Progenitor cell of endocrine pancreas (in vitro differentiated cells): ENCODE data around the gene APOLD1. TPM values are rescaled to one million over a fixed set of nuclear protein-coding genes. Genes with fewer than 3 reads are reported as not detected.
"Not testable (repeated sequence)": the region's sequence is repeated elsewhere in the genome, so short reads cannot be mapped to it uniquely, and the experiment has no call there.

Experiments used
- DNase-seq: peaks from one replicate; pipeline ENCODE4 v3.0.0; 2021; ENCODE audit warnings: low spot score; ENCODE audit not compliant: unreplicated experiment
- H3K27ac Mint-ChIP-seq: 2 replicates; pipeline ENCODE4 v1.8.0; 2021; ENCODE audit warnings: mild to moderate bottlenecking, moderate library complexity, mixed read lengths
- H3K27me3 Mint-ChIP-seq: 2 replicates; pipeline ENCODE4 v1.8.0; 2021; ENCODE audit warnings: mixed read lengths
- H3K36me3 Mint-ChIP-seq: 2 replicates; pipeline ENCODE4 v1.8.0; 2022; ENCODE audit warnings: mixed read lengths; ENCODE audit not compliant: insufficient read depth
- H3K4me1 Mint-ChIP-seq: 2 replicates; pipeline ENCODE4 v1.8.0; 2021; ENCODE audit warnings: low read depth, mixed read lengths
- H3K4me3 Mint-ChIP-seq: 2 replicates; pipeline ENCODE4 v1.8.0; 2021; ENCODE audit warnings: low read depth, mild to moderate bottlenecking, moderate library complexity, mixed read lengths
- H3K9me3 Mint-ChIP-seq: 2 replicates; pipeline ENCODE4 v1.8.0; 2021; ENCODE audit warnings: low read depth, mixed read lengths
- total RNA-seq: library from RNA; stranded (reverse); gene quantifications from 2 replicates; pipeline ENCODE4 v1.2.1, GENCODE V29; 2021
- TF ChIP-seq, protein P1 (sequence below): fragments of 200-600 bp; sonication (generic); IDR thresholded peaks from one replicate; pipeline ENCODE4 v1.5.0; 2021; ENCODE audit warnings: antibody characterized with exemption, mild to moderate bottlenecking; ENCODE audit not compliant: unreplicated experiment

Gene APOLD1
- total RNA-seq, 1 donor from 2014 or later = 5.4 TPM

DNA sequence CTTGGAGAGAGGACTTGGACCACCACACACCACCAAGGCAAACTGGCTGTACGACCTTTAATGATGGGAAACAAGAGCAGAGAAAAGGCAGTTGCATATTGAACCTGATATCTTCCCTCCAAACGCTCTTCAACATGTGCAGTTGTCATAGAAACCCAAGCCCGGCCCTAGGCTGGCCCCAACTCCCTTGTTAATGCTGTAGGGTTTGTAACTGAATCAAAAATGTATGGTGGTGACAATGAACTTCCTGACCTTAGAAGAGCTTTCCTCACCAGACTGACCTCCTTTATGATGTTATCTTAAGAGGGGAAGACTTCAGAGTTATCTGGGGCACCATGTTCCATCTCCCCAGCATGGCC is 12.3 kb downstream of the APOLD1 start:
- TF ChIP-seq, protein P1, sequence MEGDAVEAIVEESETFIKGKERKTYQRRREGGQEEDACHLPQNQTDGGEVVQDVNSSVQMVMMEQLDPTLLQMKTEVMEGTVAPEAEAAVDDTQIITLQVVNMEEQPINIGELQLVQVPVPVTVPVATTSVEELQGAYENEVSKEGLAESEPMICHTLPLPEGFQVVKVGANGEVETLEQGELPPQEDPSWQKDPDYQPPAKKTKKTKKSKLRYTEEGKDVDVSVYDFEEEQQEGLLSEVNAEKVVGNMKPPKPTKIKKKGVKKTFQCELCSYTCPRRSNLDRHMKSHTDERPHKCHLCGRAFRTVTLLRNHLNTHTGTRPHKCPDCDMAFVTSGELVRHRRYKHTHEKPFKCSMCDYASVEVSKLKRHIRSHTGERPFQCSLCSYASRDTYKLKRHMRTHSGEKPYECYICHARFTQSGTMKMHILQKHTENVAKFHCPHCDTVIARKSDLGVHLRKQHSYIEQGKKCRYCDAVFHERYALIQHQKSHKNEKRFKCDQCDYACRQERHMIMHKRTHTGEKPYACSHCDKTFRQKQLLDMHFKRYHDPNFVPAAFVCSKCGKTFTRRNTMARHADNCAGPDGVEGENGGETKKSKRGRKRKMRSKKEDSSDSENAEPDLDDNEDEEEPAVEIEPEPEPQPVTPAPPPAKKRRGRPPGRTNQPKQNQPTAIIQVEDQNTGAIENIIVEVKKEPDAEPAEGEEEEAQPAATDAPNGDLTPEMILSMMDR = no peak
- H3K9me3 Mint-ChIP-seq = no peaks in the 10 kb centered on the region
- no peaks in the 10 kb centered on the region for H3K27me3 Mint-ChIP-seq
- H3K4me1 Mint-ChIP-seq = peaks cover 2% of the 10 kb centered on the region
- H3K27ac Mint-ChIP-seq = no peak overlapping the region
- DNase-seq = no peak
- no peaks in the 10 kb centered on the region for H3K36me3 Mint-ChIP-seq
- no peak overlapping the region for H3K4me3 Mint-ChIP-seq

DNA sequence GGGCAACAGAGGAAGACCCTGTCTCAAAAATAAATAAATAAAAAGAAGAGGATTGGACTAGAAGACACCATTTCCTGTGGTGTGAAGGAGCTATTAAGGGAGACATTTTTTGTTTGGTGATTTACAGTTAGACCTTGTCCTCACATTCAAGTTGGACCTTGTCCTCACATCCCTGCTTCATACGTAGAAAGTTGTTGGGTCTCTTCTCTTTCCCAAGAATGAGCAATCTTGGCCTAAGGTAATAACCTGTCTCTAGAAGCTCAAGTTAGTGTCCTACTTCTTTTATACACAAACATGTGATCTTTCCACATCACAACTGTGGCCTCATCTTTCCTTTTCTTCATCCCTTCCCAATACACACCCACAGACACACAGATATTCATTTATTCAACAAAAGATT is 13.0 kb downstream of the APOLD1 start:
- H3K27me3 Mint-ChIP-seq = no peaks in the 10 kb centered on the region
- TF ChIP-seq, protein P1 = no peak
- H3K27ac Mint-ChIP-seq = no peak overlapping the region
- no peak for DNase-seq
- no peaks in the 10 kb centered on the region for H3K36me3 Mint-ChIP-seq
- H3K9me3 Mint-ChIP-seq = no peaks in the 10 kb centered on the region
- no peak overlapping the region for H3K4me3 Mint-ChIP-seq
- peaks cover 4% of the 10 kb centered on the region for H3K4me1 Mint-ChIP-seq

DNA sequence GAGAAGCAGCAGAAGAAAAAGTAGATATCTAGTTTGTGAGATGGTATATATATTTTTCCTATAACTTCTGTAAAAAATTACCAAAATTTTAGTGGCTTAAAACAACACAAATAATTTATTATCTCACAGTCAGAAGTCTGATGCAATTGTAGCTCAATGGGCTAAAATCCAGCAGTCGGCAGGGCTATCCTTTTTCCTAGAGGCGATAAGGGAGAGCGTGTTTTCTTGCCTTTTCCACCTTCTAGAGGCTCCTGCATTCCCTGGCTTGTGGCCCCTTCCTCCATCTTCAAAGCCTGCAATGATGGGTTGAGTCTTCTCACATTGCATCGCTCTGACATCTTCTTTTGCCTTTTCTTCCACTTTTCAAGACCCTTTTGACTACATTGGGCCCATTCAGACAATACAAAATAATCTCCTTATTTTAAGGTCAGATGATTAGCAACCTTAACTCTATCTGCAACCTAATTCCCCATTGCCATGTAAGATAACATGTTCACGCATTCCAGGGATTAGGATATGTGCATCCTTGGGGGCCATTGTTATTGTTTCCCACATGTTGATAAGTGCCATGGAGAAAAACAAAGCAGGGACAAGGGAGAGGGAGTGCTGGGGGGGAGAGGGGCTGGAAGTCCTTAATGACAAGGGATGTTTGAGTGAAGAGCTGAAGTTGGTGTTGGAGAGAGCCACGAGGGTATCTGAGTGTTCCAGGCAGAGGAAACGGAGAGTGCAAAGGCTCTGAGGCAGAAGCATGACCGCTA is 13.9 kb downstream of the APOLD1 start:
- Mint-ChIP-seq H3K36me3 (no peaks in the 10 kb centered on the region), H3K27ac (no peak overlapping the region), H3K9me3 (no peaks in the 10 kb centered on the region), H3K4me1 (peaks cover 4% of the 10 kb centered on the region), H3K27me3 (no peaks in the 10 kb centered on the region), H3K4me3 (no peak overlapping the region)
- TF ChIP-seq, protein P1 = no peak
- DNase-seq = no peak

DNA sequence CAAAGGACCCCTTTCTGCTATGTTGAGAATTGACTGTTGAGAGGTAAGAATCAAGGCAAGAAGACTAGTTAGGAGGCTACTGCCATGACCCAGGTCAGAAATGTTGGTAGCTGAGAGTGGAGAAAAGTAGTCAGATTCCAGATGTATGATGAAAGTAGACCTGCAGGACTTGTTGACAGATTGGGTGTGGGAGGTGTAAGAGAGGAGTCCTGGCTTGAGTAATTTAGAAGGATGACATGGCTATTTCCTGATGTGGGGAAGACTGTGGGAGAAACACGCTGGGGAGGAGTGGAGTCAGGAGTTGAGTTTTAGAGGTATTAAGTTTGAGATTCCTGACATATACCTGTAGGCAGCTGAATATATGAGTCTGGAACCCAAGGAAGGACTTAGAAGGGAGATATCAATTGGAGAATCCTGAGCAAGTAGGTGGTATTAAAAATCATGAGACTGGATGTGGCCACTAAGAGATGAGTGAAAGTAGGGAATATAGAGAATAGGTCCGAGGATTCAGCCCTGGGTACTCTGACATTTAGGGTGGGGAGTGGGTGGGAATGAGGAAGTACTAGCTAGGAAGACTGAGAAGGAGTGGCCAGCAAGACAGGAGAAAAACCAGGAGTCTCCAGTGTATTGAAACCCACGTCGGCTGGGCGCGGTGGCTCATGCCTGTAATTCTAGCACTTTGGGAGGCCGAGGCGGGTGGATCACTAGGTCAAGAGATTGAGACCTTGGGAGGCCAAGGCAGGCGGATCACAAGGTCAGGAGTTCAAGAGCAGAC is 15.1 kb downstream of the APOLD1 start:
- Mint-ChIP-seq H3K27me3 (no peaks in the 10 kb centered on the region), H3K36me3 (no peaks in the 10 kb centered on the region), H3K27ac (no peak overlapping the region), H3K4me1 (peaks cover 4% of the 10 kb centered on the region), H3K4me3 (no peak overlapping the region), H3K9me3 (no peaks in the 10 kb centered on the region)
- DNase-seq = no peak
- TF ChIP-seq, protein P1 = no peak

DNA sequence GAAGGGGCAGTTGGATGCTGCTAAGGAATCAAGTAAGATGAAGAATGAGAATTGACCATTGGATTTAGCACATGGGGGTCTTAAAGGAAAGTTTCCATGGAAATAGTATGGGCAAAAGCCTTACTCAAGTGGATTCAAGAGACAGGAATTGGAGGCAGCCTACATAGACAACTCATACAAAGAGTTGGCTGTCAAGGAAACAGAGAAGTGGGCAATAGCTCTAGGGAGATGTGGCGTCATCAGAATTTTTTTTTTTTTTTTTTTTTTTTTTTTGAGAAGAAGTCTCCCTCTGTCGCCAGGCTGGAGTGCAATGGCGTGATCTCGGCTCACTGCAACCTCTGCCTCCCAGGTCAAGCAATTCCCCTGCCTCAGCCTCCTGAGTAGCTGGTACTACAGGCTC is 16.2 kb downstream of the APOLD1 start:
- H3K27me3 Mint-ChIP-seq, H3K9me3 Mint-ChIP-seq, H3K27ac Mint-ChIP-seq, H3K4me3 Mint-ChIP-seq, H3K36me3 Mint-ChIP-seq, H3K4me1 Mint-ChIP-seq, DNase-seq: not testable (repeated sequence)
